Measurements from ENCODE around the gene RIMS3. TPM values are rescaled to one million over a fixed set of nuclear protein-coding genes. Genes with fewer than 3 reads are reported as not detected.
A peak's percentile ranks its signal among the peaks of the same experiment; 100 is the strongest.

Gene RIMS3
- 1.0 and 1.6 TPM in 2 replicates for total RNA-seq
- 0.32 and 1.4 TPM in 2 replicates for polyA plus RNA-seq

- Histone ChIP-seq H3K4me3 (peak within 1 kb of the TSS; percentile 95), H3K4me1 (ENCODE audit: insufficient read depth) (peaks cover 5% of the 10 kb centered on the region), H2AFZ (peak within 1 kb of the TSS; percentile 75), H3K9me2 (replicated peaks; ENCODE audit: insufficient read depth) (no peaks in the 10 kb centered on the region), H4K20me1 (ENCODE audit: insufficient read depth, poor library complexity, severe bottlenecking) (no peaks in the 10 kb centered on the region), H3K27ac (no peak within 1 kb of the TSS), H3K79me2 (no peaks in the 10 kb centered on the region), H3K9me3 (ENCODE audit: low read depth) (no peaks in the 10 kb centered on the region), H3K4me2 (peak within 1 kb of the TSS; percentile 86), H3K36me3 (replicated peaks; ENCODE audit: insufficient read depth, low read depth) (no peaks in the 10 kb centered on the region), H3K27me3 (peaks cover 9% of the 10 kb centered on the region)
- 3% methylated on average over 9 of the region's 59 CpGs for WGBS (ENCODE audit: low lambda C conversion rate, missing lambda C conversion rate)
- no peak for TF ChIP-seq EZH2phosphoT487 (IDR thresholded peaks at IDR 0.05; ENCODE audit: low read depth, severe bottlenecking, unreplicated experiment)
- no peak for TF ChIP-seq CTCF (IDR thresholded peaks at IDR 0.05; ENCODE audit: poor library complexity)
- no peak for TF ChIP-seq EZH2 (IDR thresholded peaks at IDR 0.05; ENCODE audit: borderline replicate concordance)
- peak; percentile 87 for DNase-seq (ENCODE audit: low spot score)
Observed at GRCh38 chr1:40665335-40666171, at the start of gene RIMS3. Gene RIMS3 (minus strand): TSS chr1:40665682. CDS start chr1:40641925, 23,757 bp downstream.

DNA sequence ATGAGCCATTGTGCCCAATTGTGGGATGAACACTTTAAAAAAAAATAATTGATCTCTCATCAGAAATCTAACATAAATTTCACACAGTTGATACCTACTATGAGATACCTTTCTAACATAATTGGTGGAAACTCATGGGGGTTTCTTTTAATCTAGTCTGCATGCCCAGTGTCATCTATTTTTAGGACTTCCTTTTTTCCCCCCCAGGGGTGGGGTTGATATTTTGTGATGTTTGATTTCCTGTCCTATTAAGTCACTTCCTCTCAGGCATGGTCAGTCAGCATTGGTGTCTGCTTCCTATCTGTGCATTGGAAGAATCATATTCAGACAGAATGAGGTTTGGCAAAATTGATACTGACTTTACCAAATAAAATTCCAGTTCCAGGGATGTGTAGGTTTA lies 47.5 kb upstream of the RIMS3 start:
- no peak overlapping the region for H3K27ac ChIP-seq
- H3K79me2 ChIP-seq: peaks cover 88% of the 10 kb centered on the region
- peaks cover 18% of the 10 kb centered on the region for H3K4me1 ChIP-seq (ENCODE audit: insufficient read depth)
- no peak overlapping the region for H3K4me2 ChIP-seq
- H3K4me3 ChIP-seq: no peak overlapping the region
- H3K36me3 ChIP-seq (replicated peaks; ENCODE audit: insufficient read depth, low read depth): no peaks in the 10 kb centered on the region
- H3K27me3 ChIP-seq: no peaks in the 10 kb centered on the region
- H4K20me1 ChIP-seq (ENCODE audit: insufficient read depth, poor library complexity, severe bottlenecking): peaks cover 2% of the 10 kb centered on the region
- H2AFZ ChIP-seq: no peak overlapping the region
- no peak for DNase-seq (ENCODE audit: low spot score)
- no peaks in the 10 kb centered on the region for H3K9me2 ChIP-seq (replicated peaks; ENCODE audit: insufficient read depth)
- no peak for TF ChIP-seq CTCF (IDR thresholded peaks at IDR 0.05; ENCODE audit: poor library complexity)
- no peak for TF ChIP-seq EZH2 (IDR thresholded peaks at IDR 0.05; ENCODE audit: borderline replicate concordance)
- TF ChIP-seq EZH2phosphoT487 (IDR thresholded peaks at IDR 0.05; ENCODE audit: low read depth, severe bottlenecking, unreplicated experiment): no peak
- no peaks in the 10 kb centered on the region for H3K9me3 ChIP-seq (ENCODE audit: low read depth)

DNA sequence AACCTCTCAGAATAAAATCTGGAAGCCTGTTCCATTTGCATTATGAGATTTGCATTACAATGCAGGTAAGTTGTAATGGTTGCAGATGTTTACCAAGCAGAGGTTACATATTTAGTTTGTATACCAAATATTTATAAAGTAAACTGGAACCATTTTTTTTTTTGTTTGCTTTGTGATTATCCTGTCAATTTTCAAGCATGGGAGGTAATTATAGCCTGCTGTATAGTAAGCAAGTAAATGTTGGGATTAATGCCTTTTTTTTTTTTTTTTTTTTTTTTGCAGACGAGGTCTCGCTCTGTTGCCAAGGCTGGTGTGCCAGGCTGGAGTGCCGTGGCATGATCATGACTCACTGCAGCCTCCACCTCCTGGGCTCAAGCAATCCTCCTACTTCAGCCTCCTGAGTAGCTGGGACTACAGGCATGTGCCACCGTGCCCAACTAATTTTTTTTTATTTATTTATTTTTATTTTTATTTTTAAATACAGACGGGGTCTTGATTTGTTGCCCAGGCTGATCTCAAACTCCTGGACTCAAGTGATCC lies 47.0 kb upstream of the RIMS3 start:
- no peak for DNase-seq (ENCODE audit: low spot score)
- Histone ChIP-seq H2AFZ (no peak overlapping the region), H3K4me1 (ENCODE audit: insufficient read depth) (peaks cover 14% of the 10 kb centered on the region), H3K4me2 (peak overlapping the region; percentile 82), H3K27me3 (no peaks in the 10 kb centered on the region), H4K20me1 (ENCODE audit: insufficient read depth, poor library complexity, severe bottlenecking) (peaks cover 2% of the 10 kb centered on the region), H3K9me2 (replicated peaks; ENCODE audit: insufficient read depth) (no peaks in the 10 kb centered on the region), H3K36me3 (replicated peaks; ENCODE audit: insufficient read depth, low read depth) (no peaks in the 10 kb centered on the region), H3K4me3 (no peak overlapping the region), H3K27ac (peak overlapping the region; percentile 54), H3K79me2 (peaks cover 89% of the 10 kb centered on the region), H3K9me3 (ENCODE audit: low read depth) (no peaks in the 10 kb centered on the region)
- TF ChIP-seq EZH2 (IDR thresholded peaks at IDR 0.05; ENCODE audit: borderline replicate concordance): no peak
- TF ChIP-seq CTCF (IDR thresholded peaks at IDR 0.05; ENCODE audit: poor library complexity): no peak
- no peak for TF ChIP-seq EZH2phosphoT487 (IDR thresholded peaks at IDR 0.05; ENCODE audit: low read depth, severe bottlenecking, unreplicated experiment)
- WGBS (ENCODE audit: low lambda C conversion rate, missing lambda C conversion rate): 93% methylated on average over 5 of the region's 5 CpGs
